Epithelial cell of esophagus (primary cell): Measurements from ENCODE around the gene KLHL20.
"Not testable (repeated sequence)": the region's sequence is repeated elsewhere in the genome, so short reads cannot be mapped to it uniquely, and the experiment has no call there.

Experiments used
- DNase-seq: peaks from one replicate; pipeline ENCODE4 v3.0.0; 2010; ENCODE audit warnings: low read depth
- H3K4me3 ChIP-seq: 2 replicates; pipeline ENCODE4 v1.5.1; 2011; ENCODE audit warnings: mild to moderate bottlenecking, low read length, control low read depth
- CTCF ChIP-seq: IDR thresholded peaks from 2 replicates; pipeline ENCODE4 v1.5.1; 2011; ENCODE audit warnings: low read depth, mild to moderate bottlenecking, low read length, control low read depth, inconsistent platforms; ENCODE audit not compliant: insufficient read depth; ENCODE audit errors: missing control alignments

KLHL20 gene

GRCh38 chr1:173775578-173776226 lies 60.9 kb downstream of the KLHL20 start:
- no peak for TF ChIP-seq CTCF
- H3K4me3 ChIP-seq = no peak overlapping the region

GRCh38 chr1:173779936-173780335 lies 65.2 kb downstream of the KLHL20 start:
- TF ChIP-seq CTCF = no peak
- H3K4me3 ChIP-seq = no peak overlapping the region
- no peak for DNase-seq

More at GRCh38 chr1:173775578-173776226, 60.9 kb downstream of the KLHL20 start:
- DNase-seq = no peak

- no peak overlapping the region for H3K4me3 ChIP-seq
- no peak for TF ChIP-seq CTCF
- DNase-seq = no peak
Observed at GRCh38 chr1:173784997-173785396, 70.2 kb downstream of the KLHL20 start.

- DNase-seq = no peak
- H3K4me3 ChIP-seq = no peak overlapping the region
- no peak for TF ChIP-seq CTCF
Observed at GRCh38 chr1:173789841-173790240, 75.1 kb downstream of the KLHL20 start.

GRCh38 chr1:173798078-173798477 lies 83.3 kb downstream of the KLHL20 start:
- TF ChIP-seq CTCF = no peak
- DNase-seq = peak; percentile 80
- no peak overlapping the region for H3K4me3 ChIP-seq

- not testable (repeated sequence) for DNase-seq, H3K4me3 ChIP-seq
Observed at GRCh38 chr1:173799995-173800394, 85.2 kb downstream of the KLHL20 start.

- DNase-seq = no peak
- TF ChIP-seq CTCF = no peak
- H3K4me3 ChIP-seq = no peak overlapping the region
Observed at GRCh38 chr1:173802961-173803360, 88.2 kb downstream of the KLHL20 start.

- DNase-seq = not testable (repeated sequence)
Observed at GRCh38 chr1:173813654-173814053, 98.9 kb downstream of the KLHL20 start.

More at GRCh38 chr1:173813654-173814053, 98.9 kb downstream of the KLHL20 start:
- not testable (repeated sequence) for H3K4me3 ChIP-seq
